GM12801 (cell line): ENCODE results near the gene TUBB4B.

ENCODE experiments used
- TF ChIP-seq, protein P1 (sequence below): IDR thresholded peaks from one replicate; pipeline ENCODE4 v1.5.1; 2011; ENCODE audit warnings: control low read depth; ENCODE audit not compliant: insufficient read length; ENCODE audit errors: extremely low read depth

TUBB4B gene

DNA sequence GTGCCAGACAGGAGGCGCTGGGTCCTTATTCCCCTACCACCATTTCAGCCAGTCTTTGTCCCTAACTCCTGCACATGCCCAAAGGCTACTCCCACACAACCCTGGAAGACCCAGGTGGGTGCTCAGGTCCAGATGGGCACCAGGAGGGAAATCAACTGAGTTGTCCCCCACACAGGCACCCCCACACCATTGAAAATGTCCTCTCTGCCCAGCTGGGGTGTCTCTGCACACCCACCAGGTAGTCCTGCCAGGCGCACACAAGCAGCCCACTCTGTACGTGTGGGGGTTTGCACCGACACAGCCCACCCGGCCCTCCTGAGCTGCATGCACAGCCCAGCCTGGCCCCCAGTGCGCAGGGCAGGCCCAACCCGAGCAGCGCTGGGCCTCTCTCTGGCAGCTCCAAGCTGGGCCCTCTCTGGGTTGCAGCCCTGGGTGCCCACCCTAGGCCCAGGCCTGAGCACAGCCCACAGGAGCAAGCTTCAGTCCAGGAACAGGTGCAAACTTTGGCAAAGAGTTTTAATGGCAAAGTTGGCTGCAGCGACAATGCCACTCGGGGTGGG lies 21.2 kb upstream of the TUBB4B start:
- TF ChIP-seq, protein P1, sequence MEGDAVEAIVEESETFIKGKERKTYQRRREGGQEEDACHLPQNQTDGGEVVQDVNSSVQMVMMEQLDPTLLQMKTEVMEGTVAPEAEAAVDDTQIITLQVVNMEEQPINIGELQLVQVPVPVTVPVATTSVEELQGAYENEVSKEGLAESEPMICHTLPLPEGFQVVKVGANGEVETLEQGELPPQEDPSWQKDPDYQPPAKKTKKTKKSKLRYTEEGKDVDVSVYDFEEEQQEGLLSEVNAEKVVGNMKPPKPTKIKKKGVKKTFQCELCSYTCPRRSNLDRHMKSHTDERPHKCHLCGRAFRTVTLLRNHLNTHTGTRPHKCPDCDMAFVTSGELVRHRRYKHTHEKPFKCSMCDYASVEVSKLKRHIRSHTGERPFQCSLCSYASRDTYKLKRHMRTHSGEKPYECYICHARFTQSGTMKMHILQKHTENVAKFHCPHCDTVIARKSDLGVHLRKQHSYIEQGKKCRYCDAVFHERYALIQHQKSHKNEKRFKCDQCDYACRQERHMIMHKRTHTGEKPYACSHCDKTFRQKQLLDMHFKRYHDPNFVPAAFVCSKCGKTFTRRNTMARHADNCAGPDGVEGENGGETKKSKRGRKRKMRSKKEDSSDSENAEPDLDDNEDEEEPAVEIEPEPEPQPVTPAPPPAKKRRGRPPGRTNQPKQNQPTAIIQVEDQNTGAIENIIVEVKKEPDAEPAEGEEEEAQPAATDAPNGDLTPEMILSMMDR = no peak

DNA sequence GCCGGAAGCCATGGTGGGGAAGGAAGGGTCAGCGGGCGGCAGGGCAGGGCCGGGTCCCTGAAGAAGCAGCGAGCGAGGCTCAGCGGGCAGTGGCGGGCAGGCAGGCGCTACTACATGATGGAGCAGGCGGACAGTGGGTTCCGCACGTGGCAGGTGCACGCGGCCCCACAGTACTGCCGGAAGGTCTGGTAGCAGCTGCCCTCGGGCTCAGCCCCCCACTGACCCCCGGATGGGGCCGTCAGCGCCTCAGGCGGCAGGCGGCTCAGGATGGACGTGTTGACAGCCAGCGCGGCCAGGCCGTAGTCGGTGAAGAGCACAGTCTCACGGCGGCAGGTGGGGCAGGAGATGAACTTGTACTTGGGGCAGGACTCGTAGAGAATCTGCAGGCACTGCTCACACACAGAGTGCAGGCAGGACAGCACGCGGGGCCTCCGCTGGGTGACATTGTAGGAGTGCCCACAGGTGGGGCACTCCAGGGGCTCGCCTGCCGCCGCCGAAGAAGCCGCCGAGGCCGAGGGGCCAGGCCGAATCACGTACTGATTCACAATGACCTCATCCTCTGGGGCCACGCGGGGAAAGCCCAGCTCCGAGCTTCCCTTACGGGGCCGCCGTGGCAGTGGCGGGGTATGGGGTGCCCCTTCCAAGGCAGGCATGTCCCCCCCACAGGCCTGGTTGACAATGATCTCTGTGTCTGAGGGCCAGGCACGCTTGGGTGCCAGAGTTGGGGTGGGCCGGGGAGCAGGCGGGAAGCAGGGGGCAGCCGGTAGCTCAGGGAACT lies 20.6 kb upstream of the TUBB4B start:
- TF ChIP-seq, protein P1 = no peak

DNA sequence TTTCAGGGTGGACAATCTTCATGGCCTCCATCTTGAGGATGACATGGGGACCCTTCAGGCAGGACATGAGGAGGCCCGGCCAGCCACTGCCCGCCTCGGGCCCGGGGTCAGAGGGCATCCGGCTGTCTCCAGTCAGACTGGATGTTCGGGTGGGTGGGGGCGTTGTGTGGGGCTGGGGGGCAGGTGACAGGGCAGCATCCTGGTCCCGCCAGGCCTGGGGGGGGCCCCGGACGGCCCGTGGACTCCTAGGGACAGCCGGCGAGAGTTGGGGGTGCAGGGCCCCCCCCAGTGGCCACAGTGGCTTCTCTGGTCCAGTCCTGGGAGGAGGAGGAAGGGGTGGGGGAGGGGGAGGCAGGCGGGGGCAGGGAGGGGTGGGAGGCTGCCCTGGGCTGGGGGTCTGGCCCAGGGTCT lies 20.0 kb upstream of the TUBB4B start:
- TF ChIP-seq, protein P1 = no peak

DNA sequence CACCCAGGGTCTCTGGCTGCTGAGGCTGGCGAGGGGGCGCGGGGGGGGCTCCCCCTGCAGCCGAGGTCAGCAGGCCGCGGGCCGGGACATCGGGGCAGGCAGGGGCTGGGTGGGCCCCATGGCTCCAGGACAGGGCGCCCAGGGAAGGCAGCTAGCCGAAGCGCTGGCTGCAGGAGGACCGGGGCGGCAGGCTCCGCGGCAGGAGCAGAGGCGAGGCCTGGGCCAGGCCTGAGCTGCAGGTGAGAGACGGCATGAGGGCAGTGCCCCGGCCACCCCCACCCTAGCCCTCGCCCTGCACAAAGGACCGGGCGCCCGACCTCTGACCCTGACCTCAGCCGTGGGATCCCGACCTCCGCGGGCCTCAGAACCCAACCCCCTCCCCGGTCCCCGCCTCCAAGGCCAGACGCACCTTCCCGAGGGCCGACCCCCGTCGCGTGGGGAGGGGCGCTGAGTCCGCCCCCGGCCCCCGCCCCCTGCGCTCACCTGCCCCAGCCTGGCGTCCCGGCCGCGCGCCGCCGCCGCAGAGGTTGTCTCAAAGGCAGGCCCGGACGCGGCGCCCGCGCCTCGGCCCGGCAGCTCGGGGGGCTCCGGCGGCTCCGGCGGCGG lies 19.5 kb upstream of the TUBB4B start:
- TF ChIP-seq, protein P1 = no peak

DNA sequence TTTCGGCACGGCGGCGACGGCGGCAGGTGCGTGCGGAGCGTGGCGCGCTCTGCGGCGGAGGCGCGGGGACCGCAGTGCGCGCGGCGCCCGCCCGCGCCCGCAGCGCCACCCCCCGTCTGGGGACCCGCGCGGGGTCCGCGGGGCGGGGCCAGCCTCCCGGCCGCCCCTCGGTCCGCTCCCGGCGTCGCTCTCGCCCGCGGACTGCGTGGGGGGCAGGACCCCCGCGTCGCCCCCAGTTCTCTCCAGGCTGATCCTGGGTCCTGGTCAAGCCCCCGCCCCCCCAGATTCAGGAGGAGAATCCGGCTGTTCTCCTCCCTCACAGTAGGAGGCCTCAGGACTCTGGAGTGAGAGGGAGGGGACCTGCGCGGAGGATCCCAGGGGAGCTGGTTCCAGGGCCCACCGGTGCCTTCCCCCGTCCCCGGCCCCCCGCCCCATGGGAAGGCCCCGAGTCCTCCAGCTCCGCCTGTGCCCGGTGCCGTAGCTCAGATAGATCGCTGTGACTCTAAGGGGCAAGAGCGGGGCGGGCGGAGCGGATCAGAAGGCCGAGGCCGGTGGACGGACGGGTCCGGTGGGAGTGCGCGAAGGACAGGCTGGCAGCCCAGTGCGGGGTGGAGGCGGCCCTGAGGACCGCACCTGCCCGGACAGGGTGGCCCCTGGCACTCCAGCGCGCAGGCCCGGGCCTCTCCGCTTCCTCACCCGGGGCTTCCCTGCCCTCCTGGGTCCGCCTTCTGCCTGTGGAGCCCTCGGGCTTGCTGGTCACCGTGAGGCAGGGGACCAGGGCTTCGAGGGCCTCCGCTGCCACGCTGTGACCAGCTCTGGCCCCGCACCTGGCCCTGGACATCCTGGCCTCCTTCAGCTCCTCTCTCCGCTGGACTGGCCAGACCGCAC lies 18.7 kb upstream of the TUBB4B start, which contains the start of gene RNF208:
Gene RNF208 (minus strand): TSS at position 51 of the 888 bp plus-strand sequence. CDS start 1,028 bp downstream, outside the sequence.
- TF ChIP-seq, protein P1 = no peak

DNA sequence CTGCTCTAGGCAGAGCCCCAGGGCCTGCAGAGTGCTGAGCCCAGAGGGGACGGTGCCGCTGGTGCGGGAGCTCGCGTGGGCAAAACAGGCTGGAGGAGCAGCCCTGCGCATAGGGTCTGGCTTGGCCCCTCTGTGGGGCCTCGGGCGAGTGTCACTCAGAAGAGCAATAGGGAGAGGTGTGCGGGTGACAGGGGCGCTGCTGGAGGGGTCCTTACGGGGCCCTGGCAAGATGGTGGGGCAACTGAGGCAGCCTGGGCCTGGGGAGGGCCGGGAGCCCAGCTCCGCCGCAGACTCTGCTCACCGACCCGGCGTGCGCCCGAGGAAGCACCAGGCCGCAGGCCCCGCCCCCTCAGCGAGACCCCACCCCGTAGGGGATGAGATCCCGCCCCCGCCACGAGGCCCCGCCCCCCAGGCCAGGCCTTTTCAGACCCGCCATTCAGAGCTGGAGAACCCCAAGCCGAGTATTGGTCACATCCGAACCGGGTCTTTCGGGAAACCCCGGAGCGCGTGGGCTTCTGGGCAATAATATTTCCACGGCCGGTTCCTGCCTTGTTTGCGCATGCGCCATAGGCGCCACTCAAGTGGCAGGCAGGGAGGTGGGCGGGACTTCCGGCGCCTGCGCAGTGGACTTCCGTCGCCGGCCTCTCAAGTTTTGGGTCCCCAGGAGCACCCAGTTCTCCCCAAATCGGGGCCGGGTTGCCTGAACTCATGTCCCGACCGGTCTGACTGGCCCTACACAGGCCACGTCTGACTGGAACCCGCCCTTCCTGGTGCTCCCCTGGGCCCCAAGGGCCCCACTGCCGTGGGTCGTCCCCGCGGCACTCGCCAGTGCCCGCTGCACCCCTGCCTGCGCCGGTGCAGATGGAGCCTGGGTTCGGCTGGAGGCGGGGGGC lies 17.8 kb upstream of the TUBB4B start:
- TF ChIP-seq, protein P1 = no peak
